HepG2 (cell line): ENCODE data around the gene MYL6B. TPM values are rescaled to one million over a fixed set of nuclear protein-coding genes. Genes with fewer than 3 reads are reported as not detected.

ENCODE experiments used
- ATAC-seq: fragments of 200-7000 bp; cut with Tn5 transposase; 3 replicates; pipeline ENCODE4 v1.9.1; 2020; ENCODE audit warnings: mild to moderate bottlenecking, moderate library complexity
- BruUV-seq: library from RNA; stranded (reverse); fragments of 400-500 nt; replicated peaks from 2 replicates; lab custom pipeline; 2021; lab: Mats Ljungman, UMichigan
- CTCF ChIA-PET: fragments of 300-600 bp; formaldehyde crosslinking; extraction: SDS; loops from one replicate; lab custom pipeline; 2021; ENCODE audit warnings: low total read pairs, inconsistent platforms, low intra/inter-chr PET ratio; lab: Yijun Ruan, JAX
- POLR2A ChIA-PET: fragments of 350-600 bp; sonication (Branson Sonifier 250); formaldehyde crosslinking; loops from one replicate; lab custom pipeline; 2020; ENCODE audit warnings: antibody characterized with exemption, inconsistent platforms; lab: Yijun Ruan, JAX
- DNase-seq: peaks from one replicate; pipeline ENCODE4 v3.0.0-alpha.2; 2015; ENCODE audit warnings: low spot score
- FAIRE-seq: peaks from 3 replicates; lab custom pipeline; 2011; peaks lifted over from hg19 to GRCh38; lab: Jason Lieb, UNC
- H2AFZ ChIP-seq: one replicate; pipeline ENCODE4 v1.6.1; 2011; ENCODE audit warnings: low read length, inconsistent platforms
- H3K27ac ChIP-seq: fragments of 300-600 bp; 3 replicates; pipeline ENCODE4 v1.8.0; 2011; ENCODE audit warnings: mixed run types, mild to moderate bottlenecking, mixed read lengths, low read length, inconsistent platforms; ENCODE audit not compliant: insufficient read depth; ENCODE audit errors: extremely low read length
- H3K27me3 ChIP-seq, 2 experiments: fragments of 200-600 bp in 1 of 2; 2 replicates in 1 of 2; 3 replicates in 1 of 2; pipeline versions ENCODE4 v1.6.0 to v1.8.0; 2011; ENCODE audit warnings: low read length in 2 of 2, mild to moderate bottlenecking in 2 of 2, moderate library complexity in 2 of 2, inconsistent platforms in 1 of 2; ENCODE audit not compliant: insufficient read depth in 2 of 2, control insufficient read depth in 1 of 2
- H3K36me3 ChIP-seq, 2 experiments: fragments of 200-600 bp in 1 of 2; replicated peaks in 1 of 2; 2 replicates in 1 of 2; 3 replicates in 1 of 2; pipeline versions ENCODE4 v1.5.1 to v1.8.0; 2011; ENCODE audit warnings: low read length in 2 of 2, inconsistent platforms in 1 of 2; ENCODE audit not compliant: insufficient read depth in 2 of 2, control insufficient read depth in 1 of 2
- H3K4me1 ChIP-seq: 2 replicates; pipeline ENCODE4 v1.5.1; 2012; ENCODE audit warnings: low read length, inconsistent platforms; ENCODE audit not compliant: insufficient read depth
- H3K4me2 ChIP-seq: 2 replicates; pipeline ENCODE4 v1.6.0; 2011; ENCODE audit warnings: low read depth, low read length, inconsistent platforms
- H3K4me3 ChIP-seq, 3 experiments: fragments of 200-600 bp in 1 of 3; sonication (generic), shearing (Covaris generic) in 1 of 3; replicated peaks in 1 of 3; 2 replicates each; pipeline ENCODE4 v1.5.1; 2011 to 2016; ENCODE audit warnings: low read length in 3 of 3, inconsistent platforms in 2 of 3, low read depth in 2 of 3, mild to moderate bottlenecking in 2 of 3, control low read depth in 1 of 3, mixed read lengths in 1 of 3; ENCODE audit not compliant: insufficient read depth in 1 of 3
- H3K79me2 ChIP-seq: one replicate; pipeline ENCODE4 v1.6.1; 2011; ENCODE audit warnings: low read length, inconsistent platforms; ENCODE audit not compliant: insufficient read depth
- H3K9ac ChIP-seq: 2 replicates; pipeline ENCODE4 v1.6.0; 2011; ENCODE audit warnings: mild to moderate bottlenecking, low read depth, low read length, inconsistent platforms; ENCODE audit not compliant: insufficient read depth
- H3K9me3 ChIP-seq: 2 replicates; pipeline ENCODE4 v1.5.1; 2012; ENCODE audit warnings: mild to moderate bottlenecking, low read length
- H4K20me1 ChIP-seq: 2 replicates; pipeline ENCODE4 v1.6.0; 2011; ENCODE audit warnings: inconsistent platforms, mild to moderate bottlenecking, low read length, moderate library complexity; ENCODE audit not compliant: insufficient read depth
- HNF4A ChIP-seq: sonication (generic); formaldehyde crosslinking; IDR thresholded peaks from 2 replicates; pipeline ENCODE4 v1.4.0; 2020; ENCODE audit warnings: missing genetic modification reagents
- PAF1 ChIP-seq: IDR thresholded peaks from 2 replicates; pipeline ENCODE4 v1.6.1; 2016; ENCODE audit warnings: missing genetic modification reagents, missing compliant biosample characterization
- POLR2AphosphoS5 ChIP-seq: IDR thresholded peaks from 2 replicates; pipeline ENCODE4 v1.6.1; 2012; ENCODE audit warnings: low read depth, low read length
- ZNF816 ChIP-seq: sonication (generic); formaldehyde crosslinking; IDR thresholded peaks from 2 replicates; pipeline ENCODE4 v1.8.0; 2022; ENCODE audit warnings: missing genetic modification reagents, mild to moderate bottlenecking, borderline replicate concordance
- ZSCAN20 ChIP-seq: sonication (generic); formaldehyde crosslinking; IDR thresholded peaks from 2 replicates; pipeline ENCODE4 v1.4.0; 2020; ENCODE audit warnings: missing genetic modification reagents, mild to moderate bottlenecking, borderline replicate concordance
- WGBS: methylation state at CpG from one replicate; pipeline ENCODE4 v1.1.6; 2017; ENCODE audit warnings: low lambda C conversion rate; 5-methylcytosine and 5-hydroxymethylcytosine counted together
- in situ Hi-C: cut with HindIII; loops from 2 replicates; pipeline ENCODE4 v1.10.0; 2017; ENCODE audit warnings: low pct_unique_long_range_greater_than_20kb; ENCODE audit not compliant: extremely low pct_ligation_motif_present
- intact Hi-C: fragments of 100-400 bp; cut with micrococcal nuclease; formaldehyde crosslinking; loops from one replicate; pipeline ENCODE4 v1.10.0; 2022; ENCODE audit not compliant: unreplicated experiment
- polyA plus RNA-seq, 8 experiments: library from polyadenylated mRNA; depleted of rRNA in 3 of 8; stranded (reverse) in 7 of 8; unstranded in 1 of 8; fragments of >200 nt; fragmentation: Illumina TruSeq in 4 of 8; extraction: Trizol in 4 of 8; gene quantifications; 2 replicates each; pipeline versions ENCODE4 v1.2.1 to v1.2.3, GENCODE V29; 2011 to 2016; ENCODE audit warnings: low read depth in 4 of 8, missing spikeins in 1 of 8, mixed read lengths in 1 of 8; ENCODE audit not compliant: insufficient read depth in 1 of 8
- total RNA-seq, 5 experiments: library from RNA; depleted of rRNA; stranded (reverse); fragments of >200 nt; fragmentation: Illumina TruSeq; extraction: Trizol; gene quantifications; 2 replicates each; pipeline ENCODE4 v1.2.3, GENCODE V29; 2016; ENCODE audit warnings: low read depth in 1 of 5
- TF ChIP-seq, protein P1 (sequence below): sonication (generic); formaldehyde crosslinking; IDR thresholded peaks from 2 replicates; pipeline ENCODE4 v1.5.1; 2020; ENCODE audit warnings: missing genetic modification reagents, mild to moderate bottlenecking, borderline replicate concordance
- TF ChIP-seq, protein P2 (sequence below): sonication (generic); formaldehyde crosslinking; IDR thresholded peaks from 2 replicates; pipeline ENCODE4 v1.5.0; 2020; ENCODE audit warnings: missing genetic modification reagents, mild to moderate bottlenecking, borderline replicate concordance
- TF ChIP-seq, protein P3 (sequence below): sonication (generic); formaldehyde crosslinking; IDR thresholded peaks from 2 replicates; pipeline ENCODE4 v1.4.0; 2020; ENCODE audit warnings: missing genetic modification reagents

MYL6B gene
- total and polyA plus RNA-seq, 2 of the 13 experiments (the other 11 are each of a cell fraction or from before 2014, with no cell fraction given): 75.7 to 88.7 TPM

DNA sequence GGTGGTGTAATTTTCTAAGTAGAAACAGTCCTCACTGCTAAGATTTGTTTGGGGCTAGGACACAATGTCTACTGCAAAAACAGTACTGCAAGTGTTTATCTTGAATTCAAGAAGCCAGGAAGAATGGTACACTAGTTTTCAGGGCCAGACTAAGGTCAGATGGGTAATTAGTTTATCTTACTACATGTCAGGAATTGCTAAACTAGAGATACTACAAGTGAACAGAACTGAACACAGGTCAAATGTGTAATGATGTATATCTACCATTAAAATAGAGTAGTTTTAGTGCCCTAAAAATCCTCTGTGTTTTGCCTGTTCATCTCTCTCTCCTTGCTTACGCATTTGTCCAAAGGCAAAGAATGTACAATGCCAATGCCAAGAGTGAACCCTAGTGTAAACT lies 38.3 kb upstream of the MYL6B start (continued):
- TF ChIP-seq, protein P1, sequence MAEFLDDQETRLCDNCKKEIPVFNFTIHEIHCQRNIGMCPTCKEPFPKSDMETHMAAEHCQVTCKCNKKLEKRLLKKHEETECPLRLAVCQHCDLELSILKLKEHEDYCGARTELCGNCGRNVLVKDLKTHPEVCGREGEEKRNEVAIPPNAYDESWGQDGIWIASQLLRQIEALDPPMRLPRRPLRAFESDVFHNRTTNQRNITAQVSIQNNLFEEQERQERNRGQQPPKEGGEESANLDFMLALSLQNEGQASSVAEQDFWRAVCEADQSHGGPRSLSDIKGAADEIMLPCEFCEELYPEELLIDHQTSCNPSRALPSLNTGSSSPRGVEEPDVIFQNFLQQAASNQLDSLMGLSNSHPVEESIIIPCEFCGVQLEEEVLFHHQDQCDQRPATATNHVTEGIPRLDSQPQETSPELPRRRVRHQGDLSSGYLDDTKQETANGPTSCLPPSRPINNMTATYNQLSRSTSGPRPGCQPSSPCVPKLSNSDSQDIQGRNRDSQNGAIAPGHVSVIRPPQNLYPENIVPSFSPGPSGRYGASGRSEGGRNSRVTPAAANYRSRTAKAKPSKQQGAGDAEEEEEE (CRISPR knock-in tag): no peak
- no peak for TF ChIP-seq HNF4A
- TF ChIP-seq POLR2AphosphoS5: 0 out of 2 replicates have a peak, but pooled peaks have one; percentile 26
- TF ChIP-seq PAF1 (CRISPR knock-in tag): no peak
- TF ChIP-seq, protein P2, sequence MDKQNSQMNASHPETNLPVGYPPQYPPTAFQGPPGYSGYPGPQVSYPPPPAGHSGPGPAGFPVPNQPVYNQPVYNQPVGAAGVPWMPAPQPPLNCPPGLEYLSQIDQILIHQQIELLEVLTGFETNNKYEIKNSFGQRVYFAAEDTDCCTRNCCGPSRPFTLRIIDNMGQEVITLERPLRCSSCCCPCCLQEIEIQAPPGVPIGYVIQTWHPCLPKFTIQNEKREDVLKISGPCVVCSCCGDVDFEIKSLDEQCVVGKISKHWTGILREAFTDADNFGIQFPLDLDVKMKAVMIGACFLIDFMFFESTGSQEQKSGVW (CRISPR knock-in tag): no peak
- TF ChIP-seq, all 625 proteins: peak for 4

DNA sequence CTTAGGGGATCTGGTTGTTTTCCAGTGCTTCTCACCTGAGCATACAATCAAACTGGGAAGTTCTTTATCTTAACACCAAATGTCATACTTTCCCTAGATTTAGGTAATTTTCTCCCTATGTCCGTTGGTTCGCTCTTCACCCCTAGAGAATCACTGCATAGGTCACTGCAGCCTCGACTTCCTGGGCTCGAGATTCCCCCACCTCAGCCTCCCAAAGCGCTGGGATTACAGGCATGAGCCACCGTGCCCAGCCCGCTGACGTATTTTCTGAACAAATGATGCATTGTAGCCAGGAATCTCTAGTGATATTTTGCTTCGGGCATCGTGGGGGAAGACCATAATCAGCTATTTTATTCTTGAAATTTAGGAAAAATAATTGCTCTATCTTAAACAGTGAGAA lies 37.1 kb upstream of the MYL6B start:
- POLR2A ChIA-PET: interaction anchor here (0.6 to 6.2 kb wide), 5 partner anchors 12 to 611 kb away, joined by 4 to 128 read pairs (median 6); partner anchors contain the start of genes ERBB3, MYL6, PA2G4 and SMARCC2
- TF ChIP-seq, protein P3, sequence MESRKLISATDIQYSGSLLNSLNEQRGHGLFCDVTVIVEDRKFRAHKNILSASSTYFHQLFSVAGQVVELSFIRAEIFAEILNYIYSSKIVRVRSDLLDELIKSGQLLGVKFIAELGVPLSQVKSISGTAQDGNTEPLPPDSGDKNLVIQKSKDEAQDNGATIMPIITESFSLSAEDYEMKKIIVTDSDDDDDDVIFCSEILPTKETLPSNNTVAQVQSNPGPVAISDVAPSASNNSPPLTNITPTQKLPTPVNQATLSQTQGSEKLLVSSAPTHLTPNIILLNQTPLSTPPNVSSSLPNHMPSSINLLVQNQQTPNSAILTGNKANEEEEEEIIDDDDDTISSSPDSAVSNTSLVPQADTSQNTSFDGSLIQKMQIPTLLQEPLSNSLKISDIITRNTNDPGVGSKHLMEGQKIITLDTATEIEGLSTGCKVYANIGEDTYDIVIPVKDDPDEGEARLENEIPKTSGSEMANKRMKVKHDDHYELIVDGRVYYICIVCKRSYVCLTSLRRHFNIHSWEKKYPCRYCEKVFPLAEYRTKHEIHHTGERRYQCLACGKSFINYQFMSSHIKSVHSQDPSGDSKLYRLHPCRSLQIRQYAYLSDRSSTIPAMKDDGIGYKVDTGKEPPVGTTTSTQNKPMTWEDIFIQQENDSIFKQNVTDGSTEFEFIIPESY (CRISPR knock-in tag): peak; percentile 26; the same call in 1 of the 2 replicates
- TF ChIP-seq ZNF816 (CRISPR knock-in tag): 0 out of 2 replicates have a peak, but pooled peaks have one; percentile 52
- TF ChIP-seq ZSCAN20 (CRISPR knock-in tag): no peak
- WGBS: 88% methylated on average over 10 of the region's 10 CpGs
- FAIRE-seq (no peak), ATAC-seq (no peak), DNase-seq (no peak)
- Histone ChIP-seq H3K4me2 (peak overlapping the region; percentile 84), H4K20me1 (no peaks in the 10 kb centered on the region), H3K36me3 (peaks cover 13 to 28% of the 10 kb centered on the region in 2 experiments; a peak in 4 of 5 replicates), H3K79me2 (peaks cover 15% of the 10 kb centered on the region), H3K27ac (peak overlapping the region; percentile 93), H2AFZ (no peak overlapping the region), H3K27me3 (no peaks in the 10 kb centered on the region; a peak in 1 of 5 replicates), H3K9me3 (no peaks in the 10 kb centered on the region), H3K4me3 (peak overlapping the region in 2 of 3 experiments; percentile 69 to 86; a peak in 4 of 6 replicates), H3K9ac (peak overlapping the region; percentile 99), H3K4me1 (peaks cover 24% of the 10 kb centered on the region)
- in situ Hi-C loops (no loop called here), intact Hi-C loops (loop anchor here (5.0 kb wide), 2 partner anchors 68 to 352 kb away; partner anchors contain the start of gene SPRYD4)
- BruUV-seq: no TSS peak
- CTCF ChIA-PET: interaction anchor here (1.4 kb wide), 1 partner anchor 37 kb away, joined by 4 read pairs; no protein-coding TSS in a partner anchor
